Measurements from ENCODE around the gene TMEM33. TPM values are rescaled to one million over a fixed set of nuclear protein-coding genes. Genes with fewer than 3 reads are reported as not detected.

The TMEM33 gene
- total and polyA plus RNA-seq, 3 donors from 2014 or later = 26.6 to 47.0 (median 42.1) TPM

DNA sequence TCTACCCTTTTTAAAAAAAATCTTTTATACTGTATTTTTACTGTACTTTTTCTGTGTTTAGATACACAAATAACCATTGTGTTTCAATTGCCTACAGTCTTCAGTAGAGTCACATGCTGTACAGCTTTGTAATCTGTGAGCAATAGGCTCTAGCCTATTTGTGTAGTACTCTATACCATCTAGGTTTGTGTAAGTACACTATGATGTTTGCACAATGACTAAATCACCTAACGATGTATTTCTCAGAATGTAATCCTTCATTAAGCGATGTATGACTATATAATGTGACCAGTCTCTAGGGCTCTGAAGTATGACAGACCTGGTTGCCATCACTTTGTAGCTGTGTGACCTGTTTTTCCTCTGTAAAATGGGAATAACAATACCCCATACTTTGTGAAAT, 32.2 kb downstream of the TMEM33 start:
- Histone ChIP-seq H3K27me3 (no peaks in the 10 kb centered on the region), H3K4me1 (no peaks in the 10 kb centered on the region), H3K4me3 (no peak overlapping the region), H3K9me3 (no peaks in the 10 kb centered on the region), H3K27ac (no peak overlapping the region), H3K36me3 (ENCODE audit: low read depth, missing control alignments) (no peaks in the 10 kb centered on the region)
- intact Hi-C loops (cut with DNase I; ENCODE audit: low total_unique reads) = no loop called here
- 96 to 98% methylated on average over 2 of the region's 2 CpGs for WGBS, 2 donors
- no peak for DNase-seq
- TF ChIP-seq, protein P1, sequence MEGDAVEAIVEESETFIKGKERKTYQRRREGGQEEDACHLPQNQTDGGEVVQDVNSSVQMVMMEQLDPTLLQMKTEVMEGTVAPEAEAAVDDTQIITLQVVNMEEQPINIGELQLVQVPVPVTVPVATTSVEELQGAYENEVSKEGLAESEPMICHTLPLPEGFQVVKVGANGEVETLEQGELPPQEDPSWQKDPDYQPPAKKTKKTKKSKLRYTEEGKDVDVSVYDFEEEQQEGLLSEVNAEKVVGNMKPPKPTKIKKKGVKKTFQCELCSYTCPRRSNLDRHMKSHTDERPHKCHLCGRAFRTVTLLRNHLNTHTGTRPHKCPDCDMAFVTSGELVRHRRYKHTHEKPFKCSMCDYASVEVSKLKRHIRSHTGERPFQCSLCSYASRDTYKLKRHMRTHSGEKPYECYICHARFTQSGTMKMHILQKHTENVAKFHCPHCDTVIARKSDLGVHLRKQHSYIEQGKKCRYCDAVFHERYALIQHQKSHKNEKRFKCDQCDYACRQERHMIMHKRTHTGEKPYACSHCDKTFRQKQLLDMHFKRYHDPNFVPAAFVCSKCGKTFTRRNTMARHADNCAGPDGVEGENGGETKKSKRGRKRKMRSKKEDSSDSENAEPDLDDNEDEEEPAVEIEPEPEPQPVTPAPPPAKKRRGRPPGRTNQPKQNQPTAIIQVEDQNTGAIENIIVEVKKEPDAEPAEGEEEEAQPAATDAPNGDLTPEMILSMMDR (IDR thresholded peaks at IDR 0.05) = no peak
- TF ChIP-seq POLR2A (IDR thresholded peaks at IDR 0.05) = no peak

DNA sequence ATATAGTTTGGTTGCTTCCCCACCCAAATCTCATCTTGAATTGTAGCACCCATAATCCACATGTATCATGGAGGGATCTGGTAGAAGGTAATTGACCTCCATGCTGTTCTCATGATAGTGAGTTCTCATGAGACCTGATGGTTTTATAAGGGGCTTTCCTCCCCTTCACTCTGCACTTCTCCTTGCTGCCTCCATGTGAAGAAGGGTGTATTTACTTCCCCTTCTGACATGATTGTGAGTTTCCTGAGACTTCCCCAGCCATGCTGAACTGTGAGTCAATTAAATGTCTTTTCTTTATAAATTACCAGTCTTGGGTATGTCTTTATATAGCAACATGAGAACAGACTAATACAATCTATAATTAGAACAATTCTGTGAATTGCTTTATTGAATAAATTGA, 34.4 kb downstream of the TMEM33 start:
- intact Hi-C loops (cut with DNase I; ENCODE audit: low total_unique reads) = no loop called here
- Histone ChIP-seq H3K27me3 (no peaks in the 10 kb centered on the region), H3K4me1 (no peaks in the 10 kb centered on the region), H3K27ac (no peak overlapping the region), H3K9me3 (no peaks in the 10 kb centered on the region), H3K4me3 (no peak overlapping the region), H3K36me3 (ENCODE audit: low read depth, missing control alignments) (no peaks in the 10 kb centered on the region)
- no peak for TF ChIP-seq POLR2A (IDR thresholded peaks at IDR 0.05)
- TF ChIP-seq, protein P1 (IDR thresholded peaks at IDR 0.05) = no peak
- no peak for DNase-seq

DNA sequence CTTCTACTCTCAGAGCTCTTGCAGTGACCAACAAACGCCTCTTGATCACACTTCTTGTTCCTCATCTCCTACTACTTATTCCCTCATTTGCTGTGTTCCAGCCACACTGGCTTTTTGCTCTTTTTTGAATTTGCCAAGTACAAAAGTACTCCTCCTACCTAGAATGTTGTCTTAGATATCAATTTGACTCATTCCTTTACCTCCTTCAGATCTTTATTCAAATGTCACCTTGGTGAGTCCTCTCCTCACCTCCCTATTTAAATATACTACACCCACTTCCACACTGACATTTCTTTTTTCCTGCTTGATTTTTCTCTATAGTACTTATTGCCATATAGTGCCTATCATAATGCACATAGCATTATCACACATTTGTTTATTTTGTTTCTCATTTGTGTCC, 40.1 kb downstream of the TMEM33 start:
- no peaks in the 10 kb centered on the region for H3K9me3 ChIP-seq
- intact Hi-C loops (cut with DNase I; ENCODE audit: low total_unique reads) = no loop called here
- no peaks in the 10 kb centered on the region for H3K27me3 ChIP-seq
- DNase-seq = no peak
- WGBS, 2 donors = 81 to 91% methylated on average over 1 of the region's 1 CpG
- no peak overlapping the region for H3K4me3 ChIP-seq
- no peaks in the 10 kb centered on the region for H3K4me1 ChIP-seq
- H3K36me3 ChIP-seq (ENCODE audit: low read depth, missing control alignments) = no peaks in the 10 kb centered on the region
- H3K27ac ChIP-seq = no peak overlapping the region
- no peak for TF ChIP-seq POLR2A (IDR thresholded peaks at IDR 0.05)
- TF ChIP-seq, protein P1 (IDR thresholded peaks at IDR 0.05) = no peak

DNA sequence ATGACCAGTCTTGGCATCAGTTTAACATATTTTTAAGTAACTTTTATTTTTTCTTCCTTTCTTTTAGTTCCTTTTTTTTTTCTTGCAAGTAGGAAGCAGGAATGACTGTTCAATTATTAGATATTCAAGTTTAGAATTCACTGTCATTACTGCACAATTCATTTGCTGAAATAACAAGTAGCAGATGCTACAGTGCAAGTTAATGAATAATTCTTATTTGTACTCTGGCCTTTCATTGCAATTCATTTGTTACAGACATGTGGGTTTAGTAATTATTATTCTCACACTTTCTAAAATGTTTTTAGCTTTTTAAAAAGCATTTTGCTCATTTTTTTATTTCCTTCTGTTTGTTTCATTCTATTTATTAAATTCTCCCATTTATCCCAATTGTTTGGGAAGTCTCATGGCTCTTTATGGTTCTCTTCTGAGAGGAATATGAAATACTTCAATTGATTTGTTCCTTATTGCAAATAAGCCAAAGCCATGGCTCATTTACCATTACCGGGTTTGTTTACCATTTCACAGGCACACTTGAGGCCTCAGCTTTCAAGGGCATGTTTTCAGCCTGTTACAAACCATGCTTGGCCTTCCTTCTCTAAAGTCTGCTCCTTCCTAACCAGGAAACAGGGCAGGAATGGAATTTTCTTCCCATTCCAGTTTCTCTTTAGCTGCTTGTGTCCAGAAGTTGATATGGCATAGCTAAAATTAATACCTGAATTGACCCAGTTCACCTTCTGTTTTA, 41.7 kb downstream of the TMEM33 start:
- H3K27ac ChIP-seq = no peak overlapping the region
- no peaks in the 10 kb centered on the region for H3K4me1 ChIP-seq
- no peak for DNase-seq
- no peaks in the 10 kb centered on the region for H3K9me3 ChIP-seq
- intact Hi-C loops (cut with DNase I; ENCODE audit: low total_unique reads) = no loop called here
- no peaks in the 10 kb centered on the region for H3K36me3 ChIP-seq (ENCODE audit: low read depth, missing control alignments)
- no peak overlapping the region for H3K4me3 ChIP-seq
- no peaks in the 10 kb centered on the region for H3K27me3 ChIP-seq
- TF ChIP-seq POLR2A (IDR thresholded peaks at IDR 0.05) = no peak
- TF ChIP-seq, protein P1 (IDR thresholded peaks at IDR 0.05) = no peak
- WGBS, 2 donors = 79 to 89% methylated on average over 1 of the region's 1 CpG

DNA sequence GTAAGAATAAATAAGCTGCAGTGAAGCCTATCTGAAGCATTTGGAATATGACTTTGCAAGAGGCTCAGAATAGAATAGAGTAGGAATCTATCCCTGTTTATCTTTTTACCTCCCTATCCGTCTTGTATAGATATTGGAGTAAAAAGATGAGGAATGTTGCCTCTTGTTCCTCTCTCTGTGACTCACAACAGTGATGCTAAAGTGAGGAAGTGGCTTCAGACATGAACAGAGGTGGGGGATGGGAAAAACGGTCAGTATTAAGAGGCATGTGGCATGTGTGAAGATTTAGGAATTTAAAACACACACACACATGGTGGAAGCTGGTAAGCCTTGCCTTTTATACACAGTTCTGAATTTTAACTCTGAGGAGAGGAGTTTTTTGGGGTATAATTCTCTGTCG, 42.5 kb downstream of the TMEM33 start:
- H3K36me3 ChIP-seq (ENCODE audit: low read depth, missing control alignments) = no peaks in the 10 kb centered on the region
- H3K9me3 ChIP-seq = no peaks in the 10 kb centered on the region
- TF ChIP-seq, protein P1 (IDR thresholded peaks at IDR 0.05) = no peak
- 54 to 55% methylated on average over 3 of the region's 3 CpGs for WGBS, 2 donors
- intact Hi-C loops (cut with DNase I; ENCODE audit: low total_unique reads) = no loop called here
- no peaks in the 10 kb centered on the region for H3K27me3 ChIP-seq
- no peak overlapping the region for H3K4me3 ChIP-seq
- DNase-seq = no peak
- H3K27ac ChIP-seq = no peak overlapping the region
- no peaks in the 10 kb centered on the region for H3K4me1 ChIP-seq
